K562 (cell line): Measurements from ENCODE around the gene STK11. TPM values are rescaled to one million over a fixed set of nuclear protein-coding genes. Genes with fewer than 3 reads are reported as not detected.
A peak's percentile ranks its signal among the peaks of the same experiment; 100 is the strongest.

Source experiments
- CHD1 ChIP-seq: fragments of 200-600 bp; sonication (generic); IDR thresholded peaks from one replicate; pipeline ENCODE4 v1.6.1; 2012; ENCODE audit warnings: mild to moderate bottlenecking, moderate library complexity, low read length, inconsistent platforms
- EP400 ChIP-seq: fragments of 450-650 bp; IDR thresholded peaks from 2 replicates; pipeline ENCODE4 v1.6.1; 2017; ENCODE audit warnings: antibody characterized with exemption, mild to moderate bottlenecking, moderate library complexity
- HDAC1 ChIP-seq, 2 experiments: fragments of 450-650 bp; IDR thresholded peaks; 2 replicates each; pipeline ENCODE4 v1.6.1; 2016 to 2017; ENCODE audit warnings: inconsistent platforms in 1 of 2, mild to moderate bottlenecking in 1 of 2, moderate library complexity in 1 of 2
- HDGF ChIP-seq: fragments of 450-650 bp; IDR thresholded peaks from 2 replicates; pipeline ENCODE4 v1.6.1; 2016
- HNRNPK ChIP-seq: fragments of 200-400 bp; formaldehyde crosslinking; IDR thresholded peaks from one replicate; pipeline ENCODE4 v1.6.1; 2018; ENCODE audit warnings: mild to moderate bottlenecking, low read depth, low read length; ENCODE audit not compliant: poor library complexity, severe bottlenecking
- KAT8 ChIP-seq: fragments of 450-650 bp; IDR thresholded peaks from 2 replicates; pipeline ENCODE4 v1.6.1; 2016; ENCODE audit warnings: low read depth, mild to moderate bottlenecking
- POLR2A ChIP-seq: fragments of 450-650 bp; conservative IDR thresholded peaks from 2 replicates; pipeline ENCODE4 v1.6.1; 2016
- SNRNP70 ChIP-seq: fragments of 200-400 bp; formaldehyde crosslinking; optimal IDR thresholded peaks from 2 replicates; pipeline ENCODE3; 2017; ENCODE audit warnings: low read depth, low read length
- U2AF2 ChIP-seq: fragments of 200-400 bp; formaldehyde crosslinking; optimal IDR thresholded peaks from 2 replicates; pipeline ENCODE3; 2017; ENCODE audit warnings: low read depth, mild to moderate bottlenecking, low read length
- ZNF146 ChIP-seq: IDR thresholded peaks from one replicate; pipeline ENCODE4 v1.6.1; 2018; ENCODE audit warnings: missing compliant biosample characterization; ENCODE audit not compliant: unreplicated experiment
- ZNF583 ChIP-seq: fragments of 250-450 bp; sonication (Bioruptor Pico); IDR thresholded peaks from 2 replicates; pipeline ENCODE4 v1.4.0; 2020
- polyA plus RNA-seq, 8 experiments: library from polyadenylated mRNA; depleted of rRNA in 4 of 8; stranded (reverse) in 5 of 8; unstranded in 3 of 8; fragments of >200 nt; fragmentation: Nextera tagmentation in 2 of 8; fragmentation: Illumina TruSeq in 1 of 8; extraction: Ambion mirVana in 2 of 8; extraction: Trizol in 1 of 8; gene quantifications; 2 replicates each; pipeline versions ENCODE4 v1.2.1 to v1.2.3, GENCODE V29; 2011 to 2014; ENCODE audit warnings: inconsistent platforms in 1 of 8, missing spikeins in 1 of 8
- total RNA-seq, 7 experiments: library from RNA; depleted of rRNA in 6 of 7; stranded (reverse); fragments of >200 nt in 6 of 7; fragmentation: Illumina TruSeq in 2 of 7; extraction: Trizol in 2 of 7; gene quantifications; 2 replicates each; pipeline versions ENCODE4 v1.2.1 to v1.2.3, GENCODE V29; 2011 to 2021; ENCODE audit warnings: low replicate concordance in 1 of 7
- TF ChIP-seq, protein P1 (sequence below): fragments of 450-650 bp; formaldehyde crosslinking; conservative IDR thresholded peaks from 2 replicates; pipeline ENCODE4 v1.4.0; 2022; ENCODE audit warnings: mild to moderate bottlenecking, missing genetic modification characterization
- TF ChIP-seq, protein P2 (sequence below): fragments of 450-650 bp; formaldehyde crosslinking; IDR thresholded peaks from 2 replicates; pipeline ENCODE4 v1.4.0; 2022; ENCODE audit warnings: missing genetic modification characterization
- TF ChIP-seq, protein P3 (sequence below): fragments of 200-800 bp; sonication (Bioruptor generic); IDR thresholded peaks from 2 replicates; pipeline ENCODE4 v1.6.1; 2017; ENCODE audit warnings: missing genetic modification characterization, missing compliant biosample characterization
- TF ChIP-seq, protein P4 (sequence below): sonication (generic); formaldehyde crosslinking; IDR thresholded peaks from 2 replicates; pipeline ENCODE4 v1.8.1; 2022; ENCODE audit warnings: missing genetic modification reagents
- TF ChIP-seq, protein P5 (sequence below), 2 experiments: IDR thresholded peaks in 1 of 2; conservative IDR thresholded peaks in 1 of 2; 2 replicates each; pipeline ENCODE4 v1.6.1; 2016; ENCODE audit warnings: low read depth in 2 of 2, mild to moderate bottlenecking in 1 of 2, missing compliant biosample characterization in 1 of 2, missing genetic modification characterization in 1 of 2, moderate library complexity in 1 of 2
- TF ChIP-seq, protein P6 (sequence below): fragments of 250-450 bp; sonication (Bioruptor Pico); IDR thresholded peaks from 2 replicates; pipeline ENCODE4 v1.8.0; 2021; ENCODE audit warnings: moderate library complexity, mild to moderate bottlenecking, inconsistent platforms
- TF ChIP-seq, protein P7 (sequence below), 2 experiments: fragments of 250-450 bp in 1 of 2; fragments of 450-650 bp in 1 of 2; sonication (Bioruptor Pico) in 1 of 2; IDR thresholded peaks; 2 replicates each; pipeline versions ENCODE4 v1.6.1 to v1.8.0; 2016 to 2021; ENCODE audit warnings: mild to moderate bottlenecking in 2 of 2, moderate library complexity in 2 of 2, missing compliant biosample characterization in 1 of 2, missing genetic modification characterization in 1 of 2

STK11 gene
- total and polyA plus RNA-seq, 9 of the 15 experiments (the other 6 are each of a cell fraction or from before 2014, with no cell fraction given), result 0.15 to 96.5 (median 31.7) TPM

DNA sequence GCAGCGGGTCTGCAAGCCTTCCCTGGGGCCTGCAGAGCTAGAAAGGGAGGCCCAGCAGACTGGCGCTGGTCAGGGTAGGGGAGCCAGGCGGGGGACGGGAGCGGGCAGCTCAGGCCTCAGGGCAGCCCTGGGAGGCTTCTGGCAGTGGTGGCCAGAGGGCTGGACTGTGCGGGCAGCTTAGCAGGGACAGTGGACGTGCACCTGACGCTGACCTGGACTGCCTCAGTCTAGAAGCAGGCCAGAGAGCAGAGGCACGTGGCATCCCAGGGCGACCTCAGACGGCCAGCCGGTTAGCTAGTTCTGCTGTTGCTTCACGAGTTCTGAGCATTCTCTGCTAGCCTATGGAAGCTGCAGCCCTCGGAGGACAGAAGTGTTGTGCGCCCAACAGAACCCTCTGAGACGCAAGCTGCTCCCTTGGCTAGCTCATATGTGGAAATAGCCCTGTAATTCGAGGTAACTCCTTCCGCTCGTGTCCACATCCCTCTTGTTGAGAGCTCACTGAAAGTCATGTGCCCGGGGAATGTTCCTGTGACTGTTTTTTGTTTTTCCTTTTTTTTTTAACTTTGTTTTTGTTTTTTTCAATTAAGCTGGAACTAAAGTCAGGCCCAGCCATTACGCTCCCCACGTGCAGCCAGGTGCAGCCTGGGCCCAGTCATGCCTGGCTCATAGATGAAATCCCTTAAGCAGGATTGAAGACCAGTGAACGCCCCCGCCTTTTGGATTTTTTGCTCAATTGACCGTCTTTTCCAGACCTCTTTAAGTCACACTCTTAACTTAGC, 67.9 kb downstream of the STK11 start (continued):
- TF ChIP-seq EP400 (no peak), SNRNP70 (no peak), ZNF146 (no peak), CHD1 (no peak), HNRNPK (no peak), U2AF2 (no peak), POLR2A (peak; percentile 60), HDAC1 (IDR thresholded peaks at IDR 0.05) (no peak), HDGF (0 out of 2 replicates have a peak, but pooled peaks have one; percentile 8), ZNF583 (CRISPR knock-in tag) (no peak), KAT8 (no peak)
- TF ChIP-seq, protein P1, sequence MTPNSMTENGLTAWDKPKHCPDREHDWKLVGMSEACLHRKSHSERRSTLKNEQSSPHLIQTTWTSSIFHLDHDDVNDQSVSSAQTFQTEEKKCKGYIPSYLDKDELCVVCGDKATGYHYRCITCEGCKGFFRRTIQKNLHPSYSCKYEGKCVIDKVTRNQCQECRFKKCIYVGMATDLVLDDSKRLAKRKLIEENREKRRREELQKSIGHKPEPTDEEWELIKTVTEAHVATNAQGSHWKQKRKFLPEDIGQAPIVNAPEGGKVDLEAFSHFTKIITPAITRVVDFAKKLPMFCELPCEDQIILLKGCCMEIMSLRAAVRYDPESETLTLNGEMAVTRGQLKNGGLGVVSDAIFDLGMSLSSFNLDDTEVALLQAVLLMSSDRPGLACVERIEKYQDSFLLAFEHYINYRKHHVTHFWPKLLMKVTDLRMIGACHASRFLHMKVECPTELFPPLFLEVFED, result peak; percentile 5
- TF ChIP-seq, protein P2, sequence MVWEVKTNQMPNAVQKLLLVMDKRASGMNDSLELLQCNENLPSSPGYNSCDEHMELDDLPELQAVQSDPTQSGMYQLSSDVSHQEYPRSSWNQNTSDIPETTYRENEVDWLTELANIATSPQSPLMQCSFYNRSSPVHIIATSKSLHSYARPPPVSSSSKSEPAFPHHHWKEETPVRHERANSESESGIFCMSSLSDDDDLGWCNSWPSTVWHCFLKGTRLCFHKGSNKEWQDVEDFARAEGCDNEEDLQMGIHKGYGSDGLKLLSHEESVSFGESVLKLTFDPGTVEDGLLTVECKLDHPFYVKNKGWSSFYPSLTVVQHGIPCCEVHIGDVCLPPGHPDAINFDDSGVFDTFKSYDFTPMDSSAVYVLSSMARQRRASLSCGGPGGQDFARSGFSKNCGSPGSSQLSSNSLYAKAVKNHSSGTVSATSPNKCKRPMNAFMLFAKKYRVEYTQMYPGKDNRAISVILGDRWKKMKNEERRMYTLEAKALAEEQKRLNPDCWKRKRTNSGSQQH (CRISPR knock-in tag), result no peak; the same call in 1 of the 2 replicates
- TF ChIP-seq, protein P3, sequence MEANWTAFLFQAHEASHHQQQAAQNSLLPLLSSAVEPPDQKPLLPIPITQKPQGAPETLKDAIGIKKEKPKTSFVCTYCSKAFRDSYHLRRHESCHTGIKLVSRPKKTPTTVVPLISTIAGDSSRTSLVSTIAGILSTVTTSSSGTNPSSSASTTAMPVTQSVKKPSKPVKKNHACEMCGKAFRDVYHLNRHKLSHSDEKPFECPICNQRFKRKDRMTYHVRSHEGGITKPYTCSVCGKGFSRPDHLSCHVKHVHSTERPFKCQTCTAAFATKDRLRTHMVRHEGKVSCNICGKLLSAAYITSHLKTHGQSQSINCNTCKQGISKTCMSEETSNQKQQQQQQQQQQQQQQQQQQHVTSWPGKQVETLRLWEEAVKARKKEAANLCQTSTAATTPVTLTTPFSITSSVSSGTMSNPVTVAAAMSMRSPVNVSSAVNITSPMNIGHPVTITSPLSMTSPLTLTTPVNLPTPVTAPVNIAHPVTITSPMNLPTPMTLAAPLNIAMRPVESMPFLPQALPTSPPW (CRISPR knock-in tag), result no peak
- TF ChIP-seq, protein P4, sequence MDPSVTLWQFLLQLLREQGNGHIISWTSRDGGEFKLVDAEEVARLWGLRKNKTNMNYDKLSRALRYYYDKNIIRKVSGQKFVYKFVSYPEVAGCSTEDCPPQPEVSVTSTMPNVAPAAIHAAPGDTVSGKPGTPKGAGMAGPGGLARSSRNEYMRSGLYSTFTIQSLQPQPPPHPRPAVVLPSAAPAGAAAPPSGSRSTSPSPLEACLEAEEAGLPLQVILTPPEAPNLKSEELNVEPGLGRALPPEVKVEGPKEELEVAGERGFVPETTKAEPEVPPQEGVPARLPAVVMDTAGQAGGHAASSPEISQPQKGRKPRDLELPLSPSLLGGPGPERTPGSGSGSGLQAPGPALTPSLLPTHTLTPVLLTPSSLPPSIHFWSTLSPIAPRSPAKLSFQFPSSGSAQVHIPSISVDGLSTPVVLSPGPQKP, result no peak
- TF ChIP-seq, protein P5, sequence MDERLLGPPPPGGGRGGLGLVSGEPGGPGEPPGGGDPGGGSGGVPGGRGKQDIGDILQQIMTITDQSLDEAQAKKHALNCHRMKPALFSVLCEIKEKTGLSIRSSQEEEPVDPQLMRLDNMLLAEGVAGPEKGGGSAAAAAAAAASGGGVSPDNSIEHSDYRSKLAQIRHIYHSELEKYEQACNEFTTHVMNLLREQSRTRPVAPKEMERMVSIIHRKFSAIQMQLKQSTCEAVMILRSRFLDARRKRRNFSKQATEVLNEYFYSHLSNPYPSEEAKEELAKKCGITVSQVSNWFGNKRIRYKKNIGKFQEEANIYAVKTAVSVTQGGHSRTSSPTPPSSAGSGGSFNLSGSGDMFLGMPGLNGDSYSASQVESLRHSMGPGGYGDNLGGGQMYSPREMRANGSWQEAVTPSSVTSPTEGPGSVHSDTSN (CRISPR knock-in tag; IDR thresholded peaks at IDR 0.05; ENCODE audit: low read depth), result no peak
- TF ChIP-seq, protein P5 (tag; conservative IDR thresholded peaks at IDR 0.05; ENCODE audit: low read depth), result 0 out of 2 replicates have a peak, but pooled peaks have one; percentile 4
- TF ChIP-seq, protein P6, sequence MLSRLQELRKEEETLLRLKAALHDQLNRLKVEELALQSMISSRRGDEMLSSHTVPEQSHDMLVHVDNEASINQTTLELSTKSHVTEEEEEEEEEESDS (CRISPR knock-in tag), result no peak
- TF ChIP-seq, protein P7, sequence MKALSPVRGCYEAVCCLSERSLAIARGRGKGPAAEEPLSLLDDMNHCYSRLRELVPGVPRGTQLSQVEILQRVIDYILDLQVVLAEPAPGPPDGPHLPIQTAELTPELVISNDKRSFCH (CRISPR knock-in tag; IDR thresholded peaks at IDR 0.05), result no peak
- TF ChIP-seq, protein P7 (tag; IDR thresholded peaks at IDR 0.05), result no peak
